Ovary (tissue), 3 donors: ENCODE results near the gene FAM171A1.

Source experiments
- CTCF ChIP-seq, 3 donors: fragments of 450-650 bp in 2 of 3; fragments of 200-600 bp in 1 of 3; IDR thresholded peaks; one replicate each; pipeline versions ENCODE4 v1.5.1 to v1.8.0; 2016 to 2022; ENCODE audit warnings: antibody characterized with exemption in 3 of 3, mild to moderate bottlenecking in 1 of 3
- POLR2A ChIP-seq: fragments of 450-650 bp; IDR thresholded peaks from one replicate; pipeline ENCODE4 v1.6.1; 2017; ENCODE audit warnings: antibody characterized with exemption, mild to moderate bottlenecking, moderate library complexity
- donor health status: DM: no; HTN: no; CAD: no.

- TF ChIP-seq CTCF (IDR thresholded peaks at IDR 0.05) (no peak), POLR2A (no peak)
These were observed 154.4 kb downstream of the FAM171A1 start for GRCh38 chr10:15216700-15217099.
